HG02970 (cell line): ENCODE results near the gene TMEM134.

ENCODE experiments used
- ATAC-seq: cut with Tn5 transposase; IDR thresholded peaks from one replicate; pipeline ENCODE4 v1.9.1; 2021; ENCODE audit warnings: mild to moderate bottlenecking, moderate library complexity, moderate number of reproducible peaks; ENCODE audit not compliant: unreplicated experiment, low FRiP score

TMEM134 gene

GRCh38 chr11:67440229-67441097 is 28.6 kb downstream of the TMEM134 start:
- ATAC-seq, result no peak

- ATAC-seq, result no peak
These were observed 29.5 kb downstream of the TMEM134 start for GRCh38 chr11:67439321-67440228.

GRCh38 chr11:67438158-67438902 is 30.7 kb downstream of the TMEM134 start:
- ATAC-seq, result no peak

GRCh38 chr11:67437809-67438157 is 31.3 kb downstream of the TMEM134 start:
- no peak for ATAC-seq

- ATAC-seq, result no peak
These were observed 31.8 kb downstream of the TMEM134 start, which contains the start of gene PTPRCAP for GRCh38 chr11:67437082-67437808. PTPRCAP (minus strand) TSS chr11:67437682; CDS start chr11:67437619, 63 bp downstream.

GRCh38 chr11:67436459-67437081 is 32.5 kb downstream of the TMEM134 start:
- no peak for ATAC-seq

GRCh38 chr11:67435727-67436458 is 33.2 kb downstream of the TMEM134 start:
- ATAC-seq, result no peak

GRCh38 chr11:67435031-67435726 is 33.9 kb downstream of the TMEM134 start:
- no peak for ATAC-seq

- ATAC-seq, result no peak
These were observed 34.6 kb downstream of the TMEM134 start for GRCh38 chr11:67434395-67434881.

- no peak for ATAC-seq
These were observed 35.3 kb downstream of the TMEM134 start for GRCh38 chr11:67433536-67434394.

GRCh38 chr11:67432655-67433349 is 36.2 kb downstream of the TMEM134 start:
- no peak for ATAC-seq

- no peak for ATAC-seq
These were observed 37.5 kb downstream of the TMEM134 start for GRCh38 chr11:67431346-67432249.

- ATAC-seq, result no peak
These were observed 39.3 kb downstream of the TMEM134 start for GRCh38 chr11:67429722-67430121.

GRCh38 chr11:67429038-67429668 is 39.9 kb downstream of the TMEM134 start:
- ATAC-seq, result no peak
